ENCODE results near the gene CORIN.

The CORIN gene

GRCh38 chr4:47835494-47835893, 2.4 kb downstream of the CORIN start:
- DNase-seq (ENCODE audit: low read depth), result no peak

GRCh38 chr4:47831026-47831679, 6.7 kb downstream of the CORIN start:
- no peak for DNase-seq (ENCODE audit: low read depth)

GRCh38 chr4:47830265-47831025, 7.4 kb downstream of the CORIN start:
- DNase-seq (ENCODE audit: low read depth), result no peak

- no peak for DNase-seq (ENCODE audit: low read depth)
Measured at GRCh38 chr4:47829438-47829837, 8.4 kb downstream of the CORIN start.

GRCh38 chr4:47827343-47828047, 10.4 kb downstream of the CORIN start:
- no peak for DNase-seq (ENCODE audit: low read depth)

- no peak for DNase-seq (ENCODE audit: low read depth)
Measured at GRCh38 chr4:47824840-47825239, 13.0 kb downstream of the CORIN start.

- DNase-seq (ENCODE audit: low read depth), result no peak
Measured at GRCh38 chr4:47819178-47819577, 18.7 kb downstream of the CORIN start.

- DNase-seq (ENCODE audit: low read depth), result no peak
Measured at GRCh38 chr4:47817275-47817674, 20.6 kb downstream of the CORIN start.

- no peak for DNase-seq (ENCODE audit: low read depth)
Measured at GRCh38 chr4:47816748-47817147, 21.1 kb downstream of the CORIN start.

- no peak for DNase-seq (ENCODE audit: low read depth)
Measured at GRCh38 chr4:47814618-47815295, 23.1 kb downstream of the CORIN start.

GRCh38 chr4:47809654-47810203, 28.1 kb downstream of the CORIN start:
- no peak for DNase-seq (ENCODE audit: low read depth)

- no peak for DNase-seq (ENCODE audit: low read depth)
Measured at GRCh38 chr4:47804598-47804997, 33.3 kb downstream of the CORIN start.

GRCh38 chr4:47801481-47802002, 36.3 kb downstream of the CORIN start:
- no peak for DNase-seq (ENCODE audit: low read depth)

GRCh38 chr4:47798165-47798564, 39.7 kb downstream of the CORIN start:
- no peak for DNase-seq (ENCODE audit: low read depth)

- no peak for DNase-seq (ENCODE audit: low read depth)
Measured at GRCh38 chr4:47791965-47792364, 45.9 kb downstream of the CORIN start.

GRCh38 chr4:47790105-47790504, 47.8 kb downstream of the CORIN start:
- no peak for DNase-seq (ENCODE audit: low read depth)

GRCh38 chr4:47788126-47788525, 49.7 kb downstream of the CORIN start:
- no peak for DNase-seq (ENCODE audit: low read depth)

GRCh38 chr4:47786958-47787370, 50.9 kb downstream of the CORIN start:
- no peak for DNase-seq (ENCODE audit: low read depth)

- DNase-seq (ENCODE audit: low read depth), result no peak
Measured at GRCh38 chr4:47785153-47785552, 52.7 kb downstream of the CORIN start.

- no peak for DNase-seq (ENCODE audit: low read depth)
Measured at GRCh38 chr4:47784222-47784621, 53.6 kb downstream of the CORIN start.

GRCh38 chr4:47776353-47776752, 61.5 kb downstream of the CORIN start:
- DNase-seq (ENCODE audit: low read depth), result no peak

- no peak for DNase-seq (ENCODE audit: low read depth)
Measured at GRCh38 chr4:47774079-47774478, 63.8 kb downstream of the CORIN start.
